ENCODE data around the gene SLC5A8.

Gene SLC5A8

GRCh38 chr12:101209319-101210302 lies at the start of gene SLC5A8:
TSS of gene SLC5A8 (minus strand) at chr12:101210238. CDS start at chr12:101209848, 390 bp downstream.
- no peak for DNase-seq (ENCODE audit: low read depth)
- H3K4me3 ChIP-seq (ENCODE audit: low read depth, low read length) = no peak within 1 kb of the TSS
- TF ChIP-seq, protein P1, sequence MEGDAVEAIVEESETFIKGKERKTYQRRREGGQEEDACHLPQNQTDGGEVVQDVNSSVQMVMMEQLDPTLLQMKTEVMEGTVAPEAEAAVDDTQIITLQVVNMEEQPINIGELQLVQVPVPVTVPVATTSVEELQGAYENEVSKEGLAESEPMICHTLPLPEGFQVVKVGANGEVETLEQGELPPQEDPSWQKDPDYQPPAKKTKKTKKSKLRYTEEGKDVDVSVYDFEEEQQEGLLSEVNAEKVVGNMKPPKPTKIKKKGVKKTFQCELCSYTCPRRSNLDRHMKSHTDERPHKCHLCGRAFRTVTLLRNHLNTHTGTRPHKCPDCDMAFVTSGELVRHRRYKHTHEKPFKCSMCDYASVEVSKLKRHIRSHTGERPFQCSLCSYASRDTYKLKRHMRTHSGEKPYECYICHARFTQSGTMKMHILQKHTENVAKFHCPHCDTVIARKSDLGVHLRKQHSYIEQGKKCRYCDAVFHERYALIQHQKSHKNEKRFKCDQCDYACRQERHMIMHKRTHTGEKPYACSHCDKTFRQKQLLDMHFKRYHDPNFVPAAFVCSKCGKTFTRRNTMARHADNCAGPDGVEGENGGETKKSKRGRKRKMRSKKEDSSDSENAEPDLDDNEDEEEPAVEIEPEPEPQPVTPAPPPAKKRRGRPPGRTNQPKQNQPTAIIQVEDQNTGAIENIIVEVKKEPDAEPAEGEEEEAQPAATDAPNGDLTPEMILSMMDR (IDR thresholded peaks at IDR 0.05; ENCODE audit: insufficient read depth, low read depth, low read length, missing control alignments) = no peak

GRCh38 chr12:101257357-101257756 lies 47.3 kb upstream of the SLC5A8 start:
- TF ChIP-seq, protein P1 (IDR thresholded peaks at IDR 0.05; ENCODE audit: insufficient read depth, low read depth, low read length, missing control alignments) = no peak
- no peak for DNase-seq (ENCODE audit: low read depth)
- no peak overlapping the region for H3K4me3 ChIP-seq (ENCODE audit: low read depth, low read length)

DNA sequence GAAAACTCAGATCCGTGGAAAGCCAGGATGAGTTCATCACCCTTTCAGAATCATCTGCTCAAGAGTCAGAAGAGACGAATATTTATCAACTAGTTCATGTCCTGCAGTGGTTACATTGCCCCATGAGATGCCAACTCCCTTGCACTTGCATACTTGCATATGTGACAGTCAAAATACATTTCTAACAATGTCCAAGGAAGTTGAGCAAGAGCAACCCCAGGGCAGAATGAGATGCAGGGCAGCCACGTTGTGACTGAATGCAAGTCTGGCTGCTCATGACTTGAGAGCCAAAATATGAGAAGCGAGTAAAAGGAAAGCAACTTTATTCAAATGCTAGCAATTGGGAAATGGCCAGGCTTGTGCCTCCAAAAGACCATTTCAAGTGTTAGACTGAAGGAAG lies 46.2 kb upstream of the SLC5A8 start:
- TF ChIP-seq, protein P1 (IDR thresholded peaks at IDR 0.05; ENCODE audit: insufficient read depth, low read depth, low read length, missing control alignments) = no peak
- no peak overlapping the region for H3K4me3 ChIP-seq (ENCODE audit: low read depth, low read length)
- no peak for DNase-seq (ENCODE audit: low read depth)

- no peak for DNase-seq (ENCODE audit: low read depth)
- no peak overlapping the region for H3K4me3 ChIP-seq (ENCODE audit: low read depth, low read length)
- TF ChIP-seq, protein P1 (IDR thresholded peaks at IDR 0.05; ENCODE audit: insufficient read depth, low read depth, low read length, missing control alignments) = no peak
Measured at GRCh38 chr12:101243616-101244015, 33.6 kb upstream of the SLC5A8 start.

GRCh38 chr12:101243074-101243473 lies 33.0 kb upstream of the SLC5A8 start:
- no peak overlapping the region for H3K4me3 ChIP-seq (ENCODE audit: low read depth, low read length)
- DNase-seq (ENCODE audit: low read depth) = no peak
- TF ChIP-seq, protein P1 (IDR thresholded peaks at IDR 0.05; ENCODE audit: insufficient read depth, low read depth, low read length, missing control alignments) = no peak

DNA sequence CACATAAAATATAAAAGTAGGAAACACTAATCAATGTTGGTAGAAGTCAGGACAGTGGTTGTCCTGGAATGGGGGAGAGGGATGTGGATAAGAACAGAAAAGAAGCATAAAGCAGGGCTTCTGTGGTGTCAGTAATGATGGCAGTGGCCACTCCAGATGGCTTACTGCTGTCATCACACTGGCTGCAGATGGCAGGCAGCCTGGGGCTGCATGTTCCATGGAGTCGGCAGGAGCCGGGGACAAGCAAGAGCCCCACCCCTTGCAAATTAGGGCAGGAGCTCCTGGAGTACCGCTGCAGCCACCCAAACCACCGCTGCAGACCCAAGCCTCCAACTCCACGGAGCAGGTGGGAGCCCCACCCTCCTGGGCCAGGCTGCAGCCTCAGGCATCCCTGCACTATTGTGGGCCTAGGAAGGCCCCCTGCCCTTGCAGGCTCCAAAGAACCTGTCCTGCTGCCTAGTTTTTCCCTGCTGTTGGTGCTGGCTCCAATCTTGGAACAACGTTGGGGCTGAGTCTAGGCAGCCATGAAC lies 28.8 kb upstream of the SLC5A8 start:
- no peak overlapping the region for H3K4me3 ChIP-seq (ENCODE audit: low read depth, low read length)
- DNase-seq (ENCODE audit: low read depth) = no peak
- TF ChIP-seq, protein P1 (IDR thresholded peaks at IDR 0.05; ENCODE audit: insufficient read depth, low read depth, low read length, missing control alignments) = no peak
